Progenitor cell of endocrine pancreas (in vitro differentiated cells): Measurements from ENCODE around the gene GCNA. TPM values are rescaled to one million over a fixed set of nuclear protein-coding genes. Genes with fewer than 3 reads are reported as not detected.
"Not testable (repeated sequence)": the region's sequence is repeated elsewhere in the genome, so short reads cannot be mapped to it uniquely, and the experiment has no call there.

Experiments used
- DNase-seq: peaks from one replicate; pipeline ENCODE4 v3.0.0; 2021; ENCODE audit warnings: low spot score; ENCODE audit not compliant: unreplicated experiment
- H3K27ac Mint-ChIP-seq: 2 replicates; pipeline ENCODE4 v1.8.0; 2021; ENCODE audit warnings: mild to moderate bottlenecking, moderate library complexity, mixed read lengths
- H3K27me3 Mint-ChIP-seq: 2 replicates; pipeline ENCODE4 v1.8.0; 2021; ENCODE audit warnings: mixed read lengths
- H3K36me3 Mint-ChIP-seq: 2 replicates; pipeline ENCODE4 v1.8.0; 2022; ENCODE audit warnings: mixed read lengths; ENCODE audit not compliant: insufficient read depth
- H3K4me1 Mint-ChIP-seq: 2 replicates; pipeline ENCODE4 v1.8.0; 2021; ENCODE audit warnings: low read depth, mixed read lengths
- H3K4me3 Mint-ChIP-seq: 2 replicates; pipeline ENCODE4 v1.8.0; 2021; ENCODE audit warnings: low read depth, mild to moderate bottlenecking, moderate library complexity, mixed read lengths
- H3K9me3 Mint-ChIP-seq: 2 replicates; pipeline ENCODE4 v1.8.0; 2021; ENCODE audit warnings: low read depth, mixed read lengths
- total RNA-seq: library from RNA; stranded (reverse); gene quantifications from 2 replicates; pipeline ENCODE4 v1.2.1, GENCODE V29; 2021
- TF ChIP-seq, protein P1 (sequence below): fragments of 200-600 bp; sonication (generic); IDR thresholded peaks from one replicate; pipeline ENCODE4 v1.5.0; 2021; ENCODE audit warnings: antibody characterized with exemption, mild to moderate bottlenecking; ENCODE audit not compliant: unreplicated experiment

Gene GCNA
- total RNA-seq, 1 donor from 2014 or later = 2.7 TPM

DNA sequence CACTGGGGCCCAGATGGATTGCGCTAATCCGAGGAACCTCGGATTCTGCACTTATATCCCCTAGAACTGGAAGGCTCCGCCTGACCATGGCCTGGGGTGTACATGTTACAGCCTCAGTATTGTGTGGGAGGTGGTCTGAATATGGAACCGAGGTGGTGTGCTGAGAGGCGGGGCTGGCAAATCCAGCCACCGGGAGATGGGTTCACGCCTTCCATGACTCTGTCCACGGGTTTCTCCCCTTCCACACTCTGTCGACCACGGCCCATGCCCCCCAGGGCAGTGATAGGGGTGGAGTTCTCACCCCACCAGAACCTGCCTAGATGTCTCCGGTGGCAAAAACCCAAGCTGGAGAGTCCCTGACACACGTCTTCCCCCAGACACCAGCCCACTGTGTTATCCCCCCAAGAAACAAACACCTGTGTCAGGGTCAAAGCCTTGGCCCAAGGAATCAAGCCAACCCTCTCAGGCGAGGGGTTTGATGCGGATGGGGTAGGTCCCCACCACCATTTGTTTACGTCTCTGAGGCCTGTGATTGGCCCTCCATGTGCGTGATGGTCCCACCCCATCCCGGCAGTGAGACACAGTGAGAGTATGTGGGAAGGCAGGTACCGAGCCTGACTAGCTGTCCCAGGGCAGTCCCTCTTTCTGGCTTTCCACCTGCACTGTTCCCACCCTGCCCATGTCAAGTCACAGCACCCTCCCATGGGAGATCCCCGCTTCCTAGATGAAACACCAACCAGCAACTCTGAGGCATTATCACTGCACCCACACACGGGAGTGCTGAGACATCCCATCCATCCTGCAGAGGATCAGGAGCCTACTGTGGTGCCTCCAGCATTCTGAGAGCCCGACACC, 82.6 kb downstream of the GCNA start:
- Mint-ChIP-seq H3K9me3 (peaks cover 11% of the 10 kb centered on the region), H3K4me3 (no peak overlapping the region), H3K4me1 (no peaks in the 10 kb centered on the region), H3K27me3 (no peaks in the 10 kb centered on the region), H3K36me3 (peaks cover 2% of the 10 kb centered on the region), H3K27ac (no peak overlapping the region)
- TF ChIP-seq, protein P1, sequence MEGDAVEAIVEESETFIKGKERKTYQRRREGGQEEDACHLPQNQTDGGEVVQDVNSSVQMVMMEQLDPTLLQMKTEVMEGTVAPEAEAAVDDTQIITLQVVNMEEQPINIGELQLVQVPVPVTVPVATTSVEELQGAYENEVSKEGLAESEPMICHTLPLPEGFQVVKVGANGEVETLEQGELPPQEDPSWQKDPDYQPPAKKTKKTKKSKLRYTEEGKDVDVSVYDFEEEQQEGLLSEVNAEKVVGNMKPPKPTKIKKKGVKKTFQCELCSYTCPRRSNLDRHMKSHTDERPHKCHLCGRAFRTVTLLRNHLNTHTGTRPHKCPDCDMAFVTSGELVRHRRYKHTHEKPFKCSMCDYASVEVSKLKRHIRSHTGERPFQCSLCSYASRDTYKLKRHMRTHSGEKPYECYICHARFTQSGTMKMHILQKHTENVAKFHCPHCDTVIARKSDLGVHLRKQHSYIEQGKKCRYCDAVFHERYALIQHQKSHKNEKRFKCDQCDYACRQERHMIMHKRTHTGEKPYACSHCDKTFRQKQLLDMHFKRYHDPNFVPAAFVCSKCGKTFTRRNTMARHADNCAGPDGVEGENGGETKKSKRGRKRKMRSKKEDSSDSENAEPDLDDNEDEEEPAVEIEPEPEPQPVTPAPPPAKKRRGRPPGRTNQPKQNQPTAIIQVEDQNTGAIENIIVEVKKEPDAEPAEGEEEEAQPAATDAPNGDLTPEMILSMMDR = no peak
- no peak for DNase-seq

DNA sequence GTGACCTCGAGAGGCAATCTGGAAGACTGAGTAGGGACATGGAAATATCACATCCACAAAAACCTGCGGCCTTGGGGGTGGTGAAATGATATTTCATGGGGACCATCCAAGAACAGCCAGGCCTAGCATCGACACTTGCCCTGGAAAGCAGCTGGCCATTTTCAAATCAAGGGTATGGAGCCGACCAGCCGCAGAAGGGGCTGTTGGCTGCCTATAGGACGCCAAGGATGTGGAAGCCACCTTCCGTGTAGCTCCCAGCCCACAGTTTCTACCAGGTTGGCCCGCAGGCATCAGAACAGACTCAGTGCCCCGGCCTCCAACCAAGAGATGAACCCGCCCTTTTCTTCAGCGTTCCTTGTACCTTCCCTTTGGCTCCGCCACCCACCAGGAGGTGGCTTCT, 83.7 kb downstream of the GCNA start:
- no peak overlapping the region for H3K4me3 Mint-ChIP-seq
- no peak for DNase-seq
- TF ChIP-seq, protein P1 = no peak
- H3K36me3 Mint-ChIP-seq = no peaks in the 10 kb centered on the region
- H3K27me3 Mint-ChIP-seq = no peaks in the 10 kb centered on the region
- H3K4me1 Mint-ChIP-seq = no peaks in the 10 kb centered on the region
- no peak overlapping the region for H3K27ac Mint-ChIP-seq
- peaks cover 6% of the 10 kb centered on the region for H3K9me3 Mint-ChIP-seq

- H3K27ac Mint-ChIP-seq, H3K27me3 Mint-ChIP-seq, H3K4me3 Mint-ChIP-seq, H3K4me1 Mint-ChIP-seq, H3K9me3 Mint-ChIP-seq, H3K36me3 Mint-ChIP-seq, DNase-seq: not testable (repeated sequence)
Measured at GRCh38 chrX:71662654-71663053, 84.4 kb downstream of the GCNA start.

Other genes with a start within 250 kb of the GCNA start
- gene TAF1, start 212.1 kb upstream of the GCNA start, total RNA-seq = 34.6 and 38.6 TPM in 2 replicates
- gene OGT, start 45.3 kb upstream of the GCNA start, total RNA-seq = 143 and 146 TPM in 2 replicates
- not detected in 2 replicates for gene CXCR3, start 40.1 kb downstream of the GCNA start, total RNA-seq
- gene CXorf49, start 139.8 kb downstream of the GCNA start, total RNA-seq = not detected in 2 replicates
- gene CXorf49B, start 184.9 kb downstream of the GCNA start, total RNA-seq = not detected in 2 replicates